ENCODE results near the gene GKN2.

- TF ChIP-seq CTCF (IDR thresholded peaks at IDR 0.05): no peak
- TF ChIP-seq EP300 (IDR thresholded peaks at IDR 0.05): no peak
Observed at GRCh38 chr2:68948710-68949109, 4.0 kb downstream of the GKN2 start.

All from tibial nerve (tissue), 4 donors.